Erythroblast (primary cell): ENCODE data around the gene TNIK.

ENCODE experiments used
- GATA1 ChIP-seq: IDR thresholded peaks from 2 replicates; pipeline ENCODE4 v1.6.1; 2011; ENCODE audit warnings: low read depth, mild to moderate bottlenecking, control low read depth, low read length, moderate library complexity
- POLR2A ChIP-seq: IDR thresholded peaks from 2 replicates; pipeline ENCODE4 v1.6.1; 2011; ENCODE audit warnings: mild to moderate bottlenecking, low read length

GRCh38 chr3:171456765-171457606 is 3.2 kb downstream of the TNIK start:
- TF ChIP-seq POLR2A (no peak), GATA1 (no peak)
